IPS DF 4.7 (cell line): Measurements from ENCODE around the gene ITGA1.
A peak's percentile ranks its signal among the peaks of the same experiment; 100 is the strongest.

ENCODE experiments used
- DNase-seq: peaks from one replicate; pipeline ENCODE4 v3.0.0-alpha.2; 2013; ENCODE audit warnings: low spot score; ENCODE audit errors: extremely low read depth

Gene ITGA1

DNA sequence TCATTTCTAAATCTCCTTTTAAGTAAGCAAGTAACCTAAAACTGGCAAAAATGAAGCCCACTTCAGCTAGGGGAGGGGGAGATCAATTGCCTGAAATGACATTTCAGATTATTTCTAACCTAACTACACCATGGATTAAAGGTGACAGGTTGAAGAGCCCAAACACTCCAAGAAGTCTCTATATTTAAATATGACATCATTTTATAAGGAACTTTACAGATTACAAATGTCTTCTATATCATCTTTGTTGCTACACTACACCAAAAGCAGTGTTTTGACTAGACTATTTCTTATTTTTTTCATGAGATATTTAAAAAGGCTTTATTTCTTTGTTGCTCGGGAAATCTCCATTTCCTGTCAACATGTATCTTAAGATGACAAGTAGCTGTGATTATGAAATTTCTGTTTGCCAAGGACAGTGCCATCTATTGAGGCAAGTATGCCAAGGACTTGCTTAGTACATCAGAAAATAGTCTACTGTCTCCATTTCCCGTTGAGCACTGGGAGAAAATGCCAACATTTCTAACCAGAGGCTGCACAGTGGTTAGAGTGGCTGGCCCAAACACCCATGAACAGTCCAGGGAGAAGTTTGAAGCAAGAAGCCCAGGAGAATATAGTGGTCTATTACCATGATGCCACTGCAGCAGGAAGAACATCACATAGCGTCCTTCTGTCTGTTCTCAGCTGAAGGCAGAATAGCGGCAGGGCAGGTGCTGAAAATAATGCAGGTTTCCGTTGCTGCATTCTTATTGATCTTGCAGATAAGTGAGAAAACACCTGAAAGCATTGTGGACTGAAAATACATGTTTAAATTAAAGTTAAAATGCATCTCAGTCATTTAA lies 108.1 kb downstream of the ITGA1 start:
- no peak for DNase-seq

- no peak for DNase-seq
Measured at GRCh38 chr5:52896534-52897237, 109.0 kb downstream of the ITGA1 start.

- no peak for DNase-seq
Measured at GRCh38 chr5:52897238-52897614, 109.5 kb downstream of the ITGA1 start.

GRCh38 chr5:52898961-52899680 lies 111.4 kb downstream of the ITGA1 start:
- DNase-seq, result no peak

DNA sequence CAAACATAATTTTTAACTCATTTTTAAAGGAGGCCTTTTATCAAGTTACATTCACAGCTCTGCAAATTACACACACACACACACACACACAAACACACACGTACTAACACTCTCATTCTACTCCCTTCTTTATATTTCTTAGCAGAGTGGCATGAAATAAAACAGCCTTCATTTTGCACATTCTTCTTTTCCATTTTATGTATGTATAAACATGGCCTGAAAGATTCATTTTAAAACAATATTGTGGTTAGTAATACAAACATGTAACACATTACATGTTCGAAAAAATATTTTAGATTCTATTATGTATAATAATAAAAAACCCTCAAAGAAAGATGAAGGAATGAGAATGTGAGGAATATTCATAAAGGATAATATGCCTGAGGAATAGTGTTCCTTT lies 115.4 kb downstream of the ITGA1 start:
- DNase-seq, result no peak

DNA sequence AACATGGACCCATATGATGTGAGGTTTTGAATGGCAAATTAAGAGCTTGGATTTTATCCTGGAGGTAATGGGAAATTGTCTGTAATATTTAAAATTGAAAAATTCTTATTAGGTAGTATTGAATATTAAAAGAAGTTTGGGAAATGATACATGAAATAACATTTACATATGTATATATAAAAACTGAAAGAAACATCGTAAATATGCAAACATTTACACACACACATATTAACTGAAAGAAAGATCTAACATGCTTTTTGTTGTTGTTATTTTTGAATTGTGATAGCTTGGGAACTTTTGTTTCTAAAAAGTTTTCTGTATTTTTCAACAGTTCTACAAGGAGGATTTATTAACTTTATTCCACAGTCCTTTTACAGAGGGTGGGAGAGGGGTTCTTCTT lies 118.6 kb downstream of the ITGA1 start:
- no peak for DNase-seq

- DNase-seq, result no peak
Measured at GRCh38 chr5:52906845-52907244, 119.1 kb downstream of the ITGA1 start.

- DNase-seq, result no peak
Measured at GRCh38 chr5:52909192-52909591, 121.5 kb downstream of the ITGA1 start.

DNA sequence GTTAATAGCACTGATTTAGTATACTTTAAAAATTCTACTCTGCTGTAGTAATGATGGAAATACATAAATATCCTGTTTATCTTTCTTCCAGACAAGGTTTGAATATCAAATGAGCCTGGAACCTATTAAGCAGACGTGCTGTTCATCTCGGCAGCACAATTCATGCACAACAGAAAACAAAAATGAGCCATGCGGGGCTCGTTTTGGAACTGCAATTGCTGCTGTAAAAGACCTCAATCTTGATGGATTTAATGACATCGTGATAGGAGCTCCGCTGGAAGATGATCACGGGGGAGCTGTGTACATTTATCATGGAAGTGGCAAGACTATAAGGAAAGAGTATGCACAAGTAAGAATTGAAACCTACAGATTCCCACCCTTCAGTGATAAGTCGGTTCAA lies 122.4 kb downstream of the ITGA1 start:
- DNase-seq, result no peak

DNA sequence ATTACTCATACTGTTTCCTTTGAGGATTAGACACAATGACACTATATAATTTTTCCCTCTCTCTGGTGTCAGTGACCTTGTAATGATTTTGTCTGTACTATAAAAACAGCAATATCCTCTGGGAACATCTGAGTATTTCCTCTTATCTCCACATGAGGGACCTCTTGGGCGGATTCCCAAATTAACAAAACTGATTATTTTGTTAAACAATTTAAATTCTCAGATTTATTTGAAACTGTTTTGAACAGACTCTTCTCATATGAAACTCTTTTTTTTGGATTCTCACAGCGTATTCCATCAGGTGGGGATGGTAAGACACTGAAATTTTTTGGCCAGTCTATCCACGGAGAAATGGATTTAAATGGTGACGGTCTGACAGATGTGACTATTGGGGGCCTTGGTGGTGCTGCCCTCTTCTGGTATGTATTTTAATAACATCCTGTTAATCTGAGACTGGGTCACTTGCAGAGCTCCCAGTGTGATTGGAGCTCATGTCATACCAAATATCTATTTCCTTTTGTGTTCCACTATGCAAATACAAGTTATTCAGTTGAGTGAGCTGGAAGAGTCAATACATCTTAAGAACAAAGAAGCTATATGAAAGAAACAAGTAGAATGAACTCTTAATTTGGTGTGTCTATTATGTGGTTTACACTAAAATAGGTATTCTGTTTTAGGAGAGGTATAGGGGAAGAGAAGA lies 127.6 kb downstream of the ITGA1 start:
- peak; percentile 9 for DNase-seq

GRCh38 chr5:52920929-52921328 lies 133.2 kb downstream of the ITGA1 start:
- no peak for DNase-seq

GRCh38 chr5:52922384-52922783 lies 134.7 kb downstream of the ITGA1 start:
- DNase-seq, result no peak

- no peak for DNase-seq
Measured at GRCh38 chr5:52924456-52924855, 136.7 kb downstream of the ITGA1 start.

- no peak for DNase-seq
Measured at GRCh38 chr5:52925001-52925400, 137.3 kb downstream of the ITGA1 start.

GRCh38 chr5:52928689-52929088 lies 141.0 kb downstream of the ITGA1 start:
- no peak for DNase-seq

DNA sequence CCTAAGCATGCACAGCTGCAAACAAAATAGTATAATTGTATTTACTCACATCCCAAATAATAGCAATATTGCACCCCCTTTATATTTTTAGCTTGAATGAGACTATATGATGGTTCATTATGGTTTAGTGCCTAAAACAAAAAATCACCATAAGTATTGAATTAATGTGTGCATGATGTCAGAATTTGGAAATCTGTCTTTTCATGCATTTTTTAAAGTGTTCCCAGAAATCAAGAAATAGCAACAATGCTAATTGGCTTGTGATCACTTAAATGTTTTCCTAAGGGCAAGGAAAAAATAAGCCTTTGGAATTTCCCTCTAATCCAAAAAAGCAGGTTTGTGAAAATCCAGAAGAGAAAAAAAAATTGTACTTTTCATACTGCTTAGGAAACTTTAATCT lies 150.5 kb downstream of the ITGA1 start:
- no peak for DNase-seq

DNA sequence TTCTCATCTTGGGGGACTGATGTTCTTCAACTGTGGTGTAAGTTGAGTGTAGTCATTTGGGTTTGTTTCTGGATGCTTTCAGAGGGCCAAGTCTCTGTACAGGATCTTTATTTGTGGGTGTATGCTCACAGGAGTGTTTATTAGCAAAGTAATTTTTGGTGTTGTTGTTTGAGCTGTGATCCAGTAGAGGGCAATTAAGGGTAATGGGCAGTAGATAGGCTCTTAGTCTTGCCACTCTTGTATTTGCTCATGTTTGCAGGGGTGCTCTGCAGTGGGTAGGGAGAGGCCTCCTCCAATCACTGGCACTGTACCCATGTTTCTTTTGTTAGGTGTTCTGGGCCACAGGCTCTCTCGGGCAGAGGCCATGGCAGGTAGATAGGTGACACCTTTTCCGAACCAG lies 155.6 kb downstream of the ITGA1 start:
- no peak for DNase-seq

- no peak for DNase-seq
Measured at GRCh38 chr5:52943808-52944207, 156.1 kb downstream of the ITGA1 start.

- DNase-seq, result no peak
Measured at GRCh38 chr5:52945040-52945439, 157.3 kb downstream of the ITGA1 start.

DNA sequence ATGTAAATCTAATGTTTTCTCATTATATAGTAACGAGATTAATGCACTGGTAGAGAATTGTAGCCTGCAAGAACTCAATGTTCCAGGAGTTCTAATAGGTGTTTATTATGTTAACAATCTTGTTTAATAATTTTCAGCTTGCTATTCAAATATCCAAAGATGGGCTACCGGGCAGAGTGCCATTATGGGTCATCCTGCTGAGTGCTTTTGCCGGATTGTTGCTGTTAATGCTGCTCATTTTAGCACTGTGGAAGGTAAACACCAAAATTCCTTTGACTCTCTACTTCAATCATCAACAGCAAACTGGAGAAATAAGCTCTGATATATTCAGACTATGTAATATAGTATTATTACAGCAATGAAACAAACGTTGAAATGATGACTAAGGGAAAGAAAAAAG lies 159.5 kb downstream of the ITGA1 start:
- DNase-seq, result no peak

GRCh38 chr5:52947851-52948250 lies 160.1 kb downstream of the ITGA1 start:
- no peak for DNase-seq
